ENCODE data around the gene NFE2L1.

DNA sequence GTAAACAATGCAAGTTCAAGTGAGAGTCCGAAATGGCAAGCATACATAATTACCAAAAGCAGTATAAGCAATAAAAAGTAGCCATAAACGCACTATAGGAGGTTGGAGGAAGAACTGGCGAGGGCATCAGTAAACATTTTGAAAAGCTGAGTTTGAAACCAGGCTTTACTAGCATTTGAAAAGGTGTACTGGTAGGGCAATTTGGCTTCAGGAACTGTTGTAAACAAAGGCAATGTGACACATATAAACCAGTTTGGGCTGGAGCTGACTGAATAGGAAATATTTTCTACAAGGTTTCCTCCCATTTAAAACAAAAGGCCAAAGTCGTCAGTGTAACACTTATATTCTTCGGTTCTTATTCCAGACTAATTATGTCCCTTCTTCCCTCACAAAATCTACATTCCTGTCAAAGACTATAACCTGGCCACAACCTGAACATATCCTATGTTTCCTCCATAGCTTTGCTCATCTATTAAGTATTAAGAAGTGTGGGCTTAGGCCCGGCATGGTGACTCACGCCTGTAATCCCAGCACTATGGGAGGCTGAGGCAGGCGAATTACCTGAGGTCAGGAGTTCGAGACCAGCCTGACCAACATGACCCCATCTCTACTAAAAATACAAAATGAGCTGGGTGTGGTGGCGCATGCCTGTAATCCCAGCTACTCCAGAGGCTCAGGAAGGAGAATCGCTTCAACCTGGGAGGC is 45.3 kb downstream of the NFE2L1 start:
- TF ChIP-seq CTCF (IDR thresholded peaks at IDR 0.05 in 2 of 3, conservative IDR thresholded peaks at IDR 0.05 in 1 of 3; ENCODE audit: borderline replicate concordance in 1 of 3, insufficient read depth in 1 of 3, low read depth in 2 of 3, low read length in 2 of 3) (no peak), EZH2 (IDR thresholded peaks at IDR 0.05) (no peak), YY1 (IDR thresholded peaks at IDR 0.05; ENCODE audit: extremely low read depth, insufficient replicate concordance, low read depth, low read length) (no peak), POLR2A (IDR thresholded peaks at IDR 0.05; ENCODE audit: borderline replicate concordance, extremely low read depth, insufficient read depth, insufficient read length) (no peak), ZNF274 (IDR thresholded peaks at IDR 0.05; ENCODE audit: low read depth, low read length) (no peak), SRF (IDR thresholded peaks at IDR 0.05; ENCODE audit: low read depth) (no peak), CEBPB (IDR thresholded peaks at IDR 0.05; ENCODE audit: low read depth) (no peak), POLR2AphosphoS5 (IDR thresholded peaks at IDR 0.05; ENCODE audit: low read depth, low read length) (no peak)

Measured in HCT116 (cell line).